ENCODE results near the gene ZNF334.

The ZNF334 gene

GRCh38 chr20:46512943-46513844 is at the start of gene ZNF334:
ZNF334 (minus strand) TSS chr20:46513559; CDS start chr20:46512102, 1,457 bp downstream.
- no peak for FAIRE-seq

- FAIRE-seq: peak; percentile 68
Measured at GRCh38 chr20:46562373-46563169, 49.2 kb upstream of the ZNF334 start.

DNA sequence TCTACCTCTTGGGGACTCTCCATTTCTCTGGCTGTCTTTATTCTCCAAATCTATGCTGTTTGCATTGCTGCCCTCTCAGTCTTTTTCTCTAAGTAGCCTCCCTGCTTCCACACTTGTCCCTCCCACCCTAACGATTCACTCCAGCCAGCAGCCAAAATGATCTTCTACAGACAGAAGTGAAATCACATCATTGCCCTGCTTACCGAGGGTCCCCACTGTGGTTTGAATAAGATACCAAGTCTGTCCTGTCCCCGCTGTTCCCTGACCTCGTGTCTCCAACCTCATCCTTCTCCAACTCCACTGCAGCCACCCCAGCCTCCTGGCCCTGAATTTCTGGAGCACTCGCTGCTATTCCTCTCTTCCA is 48.6 kb upstream of the ZNF334 start:
- FAIRE-seq: no peak

DNA sequence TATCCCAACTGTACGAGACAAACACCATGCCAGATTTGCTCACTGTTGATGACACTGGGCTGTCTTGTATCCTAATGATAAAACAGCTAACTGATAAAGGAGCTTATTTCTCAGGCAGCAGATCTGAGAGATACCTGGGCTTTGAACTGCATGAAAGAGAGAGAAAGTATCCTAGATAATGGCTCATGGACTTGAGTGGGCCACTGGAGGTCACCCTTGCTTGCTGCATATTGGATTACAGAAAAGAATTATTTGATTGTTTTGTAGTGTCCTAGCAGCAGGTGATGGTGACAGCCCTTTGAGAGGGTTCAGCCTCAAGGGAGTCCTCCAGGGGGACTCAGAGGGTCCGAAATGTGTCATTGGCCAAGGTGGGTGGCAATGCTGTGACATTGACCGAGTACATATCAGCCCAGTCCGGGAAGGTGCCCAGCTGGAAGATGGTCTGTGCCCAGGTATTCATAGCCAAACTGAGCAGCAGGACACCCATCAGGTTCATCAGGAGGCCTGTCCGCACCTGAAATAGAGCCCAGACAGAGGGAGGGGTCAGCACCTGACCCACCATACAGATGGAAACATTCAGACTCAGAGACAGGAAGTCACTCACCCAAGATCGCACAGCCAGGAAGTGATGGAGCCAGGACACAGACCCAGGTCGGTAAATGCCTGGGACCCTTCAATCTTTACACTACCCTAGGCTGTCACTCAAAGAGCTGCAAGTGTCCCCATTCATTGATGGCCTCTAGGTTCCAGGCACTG is 46.5 kb upstream of the ZNF334 start:
- no peak for FAIRE-seq

GRCh38 chr20:46559001-46559400 is 45.6 kb upstream of the ZNF334 start:
- FAIRE-seq: no peak

- FAIRE-seq: no peak
Measured at GRCh38 chr20:46558511-46558959, 45.2 kb upstream of the ZNF334 start.

GRCh38 chr20:46557231-46557956 is 44.0 kb upstream of the ZNF334 start:
- no peak for FAIRE-seq

- FAIRE-seq: no peak
Measured at GRCh38 chr20:46555370-46555956, 42.1 kb upstream of the ZNF334 start.

DNA sequence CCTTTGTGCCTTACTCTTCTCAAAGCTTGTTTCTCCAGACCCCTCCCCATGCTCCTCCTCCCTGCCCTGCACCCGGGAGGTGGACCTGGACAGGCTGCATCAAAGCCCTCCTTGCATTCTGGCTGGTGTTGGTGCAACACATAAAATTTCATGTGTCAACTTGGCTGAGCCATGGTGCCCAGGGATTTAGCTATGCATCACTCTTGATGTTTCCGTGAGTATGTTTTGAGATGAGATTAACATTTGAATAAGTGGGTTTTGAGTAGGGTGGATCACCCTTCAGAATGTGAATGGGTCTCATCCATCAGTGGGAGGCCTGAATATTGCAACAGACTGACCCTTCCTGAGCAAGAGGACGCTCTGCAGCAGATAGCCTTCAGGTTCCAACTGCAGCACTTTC is 41.5 kb upstream of the ZNF334 start:
- FAIRE-seq: no peak

DNA sequence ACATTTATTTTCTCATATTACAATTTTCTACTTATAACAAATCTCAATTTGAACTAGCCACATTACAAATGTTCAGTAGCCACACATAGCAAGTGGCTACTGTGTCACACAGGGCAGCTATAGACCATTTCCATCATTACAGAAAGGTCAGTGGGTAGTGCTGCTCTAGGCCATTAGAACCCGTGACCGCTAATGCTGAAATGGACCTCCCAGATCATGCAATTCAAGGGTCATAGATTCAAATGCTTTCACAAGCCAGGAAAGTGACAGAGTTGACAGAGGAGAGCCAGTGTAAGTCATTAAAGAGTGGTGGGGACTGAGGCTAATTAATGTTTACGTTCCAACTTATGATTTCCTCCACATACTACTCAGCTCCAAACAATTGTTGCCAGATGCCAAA is 40.6 kb upstream of the ZNF334 start:
- no peak for FAIRE-seq

GRCh38 chr20:46552460-46553420 is 39.4 kb upstream of the ZNF334 start:
- no peak for FAIRE-seq

- FAIRE-seq: no peak
Measured at GRCh38 chr20:46551522-46552381, 38.4 kb upstream of the ZNF334 start.

DNA sequence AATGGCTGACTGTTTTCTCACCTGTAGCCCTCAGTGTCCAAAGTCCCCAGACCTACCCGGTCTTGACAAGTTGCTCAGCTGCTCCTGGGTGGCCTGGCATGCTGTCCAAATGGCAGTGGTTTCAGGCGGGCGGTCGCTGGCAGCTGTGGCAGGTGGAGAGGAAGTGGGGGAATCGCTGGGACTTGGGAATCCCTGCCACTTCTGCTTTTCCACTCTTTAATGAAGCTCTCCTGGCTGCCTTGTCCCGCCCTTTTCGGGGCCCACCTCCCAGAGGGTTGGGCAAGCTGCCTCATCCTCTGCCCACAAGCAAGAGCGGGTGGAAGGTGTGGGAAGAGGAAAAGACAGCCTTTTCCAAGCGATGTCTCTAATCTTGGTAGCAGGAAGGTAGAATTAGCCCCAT is 37.1 kb upstream of the ZNF334 start, which contains the start of gene OCSTAMP:
Gene OCSTAMP (minus strand): TSS at position 194 of the 400 bp plus-strand sequence. CDS start 94 bp downstream, at position 100.
- FAIRE-seq: no peak

- FAIRE-seq: no peak
Measured at GRCh38 chr20:46549188-46549972, 36.0 kb upstream of the ZNF334 start.

DNA sequence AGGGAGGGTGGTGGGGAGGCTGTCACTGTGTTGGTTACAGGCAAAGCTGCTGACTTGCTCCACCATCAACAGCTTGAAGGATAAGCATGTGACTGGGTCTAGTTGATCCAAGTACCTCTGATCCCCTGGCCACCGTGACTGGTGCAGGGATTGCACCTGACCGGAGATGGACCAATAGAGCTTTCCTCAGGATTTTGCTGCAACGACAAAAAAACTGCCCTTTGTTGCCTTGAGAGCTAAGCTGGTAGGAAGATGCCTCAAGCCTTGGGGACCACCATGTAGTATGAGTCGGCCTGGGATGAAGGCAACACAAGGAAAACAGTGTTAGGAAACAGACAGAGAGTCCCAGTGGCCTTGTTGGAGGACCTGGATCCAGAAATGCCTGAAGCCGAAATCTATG is 35.3 kb upstream of the ZNF334 start:
- no peak for FAIRE-seq

DNA sequence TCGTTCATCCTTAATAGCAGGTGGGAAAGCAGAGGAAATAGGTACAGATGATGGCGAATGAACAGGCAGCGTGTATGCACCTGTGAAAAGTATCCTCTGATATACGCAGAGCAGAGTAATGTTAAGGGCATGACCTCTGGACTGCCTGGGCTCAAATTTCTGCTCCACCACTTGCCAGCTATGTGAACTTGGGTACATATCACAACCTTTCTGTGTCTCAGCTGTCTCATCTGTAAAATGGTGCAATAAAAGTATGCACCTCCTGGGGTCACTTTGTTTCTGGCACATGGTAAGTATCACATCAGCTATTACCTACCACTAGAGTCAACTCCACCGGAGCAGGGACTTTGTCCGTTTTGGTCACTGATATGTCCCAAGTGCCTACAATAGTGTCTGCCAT is 34.6 kb upstream of the ZNF334 start:
- no peak for FAIRE-seq

DNA sequence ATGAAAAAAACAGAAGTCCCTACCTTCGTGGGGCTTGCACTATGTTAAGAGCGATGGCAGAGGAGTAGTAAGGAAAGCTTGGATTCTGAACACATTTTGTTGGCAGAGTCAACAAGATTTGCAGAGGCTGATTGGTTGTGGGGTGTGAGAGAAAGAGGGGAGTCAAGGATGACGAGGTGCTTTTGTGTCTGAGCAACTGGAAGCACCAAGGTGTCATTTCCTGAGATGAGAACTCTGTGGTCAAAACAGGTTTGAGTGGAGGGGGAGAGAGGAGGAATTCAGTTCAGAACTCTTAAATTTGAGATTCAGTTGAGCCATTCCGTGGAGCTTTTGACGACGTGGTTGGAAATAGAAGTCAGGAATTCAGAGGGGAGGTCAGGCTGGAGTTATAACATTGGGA is 33.6 kb upstream of the ZNF334 start:
- FAIRE-seq: no peak

- no peak for FAIRE-seq
Measured at GRCh38 chr20:46546298-46546697, 32.9 kb upstream of the ZNF334 start.

DNA sequence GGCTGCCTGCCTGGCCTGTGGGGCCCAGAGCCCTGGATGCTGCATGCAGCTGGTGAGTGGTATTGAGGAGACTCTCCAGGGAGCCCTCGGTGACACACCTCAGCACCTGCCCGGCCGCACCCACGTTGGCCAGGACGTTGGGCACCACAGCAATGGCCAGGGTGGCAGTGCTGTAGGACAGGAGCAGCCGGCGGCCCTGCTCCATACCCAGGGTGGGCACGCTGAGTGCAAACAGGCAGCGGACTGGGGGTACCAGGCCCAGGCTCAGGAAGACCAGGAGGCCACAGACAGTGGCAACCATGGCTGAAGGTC is 32.4 kb upstream of the ZNF334 start:
- no peak for FAIRE-seq

All from A204.1 (cell line).